Anterior cingulate cortex (tissue), 58 donors: Measurements from ENCODE around the gene PTPRN2.

ENCODE experiments used
- DNase-seq, 58 donors: peaks; one replicate each; lab custom pipeline; 2025; lab: John Stamatoyannopoulos, UW

PTPRN2 gene

GRCh38 chr7:158267742-158268435, 319.7 kb downstream of the PTPRN2 start:
- no peak for DNase-seq

- peak in 1 of 58 donors; percentile 27 for DNase-seq
Observed at GRCh38 chr7:158266817-158267741, 320.5 kb downstream of the PTPRN2 start.

GRCh38 chr7:158266426-158266816, 321.2 kb downstream of the PTPRN2 start:
- no peak for DNase-seq

- DNase-seq = no peak
Observed at GRCh38 chr7:158265743-158266080, 321.9 kb downstream of the PTPRN2 start.

GRCh38 chr7:158264881-158265742, 322.5 kb downstream of the PTPRN2 start:
- no peak for DNase-seq

GRCh38 chr7:158263964-158264748, 323.5 kb downstream of the PTPRN2 start:
- no peak for DNase-seq

GRCh38 chr7:158263110-158263963, 324.3 kb downstream of the PTPRN2 start:
- DNase-seq = no peak

GRCh38 chr7:158262284-158263109, 325.1 kb downstream of the PTPRN2 start:
- no peak for DNase-seq

GRCh38 chr7:158261362-158262235, 326.0 kb downstream of the PTPRN2 start:
- no peak for DNase-seq

- DNase-seq = no peak
Observed at GRCh38 chr7:158260567-158261361, 326.9 kb downstream of the PTPRN2 start.

- no peak for DNase-seq
Observed at GRCh38 chr7:158259671-158260418, 327.8 kb downstream of the PTPRN2 start.

- no peak for DNase-seq
Observed at GRCh38 chr7:158259141-158259540, 328.5 kb downstream of the PTPRN2 start.

GRCh38 chr7:158258411-158259130, 329.1 kb downstream of the PTPRN2 start:
- no peak for DNase-seq

- peak in 1 of 58 donors; percentile 18 for DNase-seq
Observed at GRCh38 chr7:158257516-158258410, 329.9 kb downstream of the PTPRN2 start.
